Measurements from ENCODE around the gene INAFM2.

- no peak for TF ChIP-seq CTCF (IDR thresholded peaks at IDR 0.05 in 8 of 11, conservative IDR thresholded peaks at IDR 0.05 in 3 of 11)
- no peak for TF ChIP-seq POLR2A (IDR thresholded peaks at IDR 0.05)
Measured at GRCh38 chr15:40298216-40298935, 25.1 kb upstream of the INAFM2 start.
